HG03469 (cell line): ENCODE measurements around the gene SLC7A6.

ENCODE experiments used
- ATAC-seq: cut with Tn5 transposase; IDR thresholded peaks from one replicate; pipeline ENCODE4 v1.9.1; 2021; ENCODE audit warnings: mild to moderate bottlenecking, moderate library complexity, moderate number of reproducible peaks; ENCODE audit not compliant: unreplicated experiment

SLC7A6 gene

GRCh38 chr16:68339214-68339613 lies 74.9 kb downstream of the SLC7A6 start:
- no peak for ATAC-seq

DNA sequence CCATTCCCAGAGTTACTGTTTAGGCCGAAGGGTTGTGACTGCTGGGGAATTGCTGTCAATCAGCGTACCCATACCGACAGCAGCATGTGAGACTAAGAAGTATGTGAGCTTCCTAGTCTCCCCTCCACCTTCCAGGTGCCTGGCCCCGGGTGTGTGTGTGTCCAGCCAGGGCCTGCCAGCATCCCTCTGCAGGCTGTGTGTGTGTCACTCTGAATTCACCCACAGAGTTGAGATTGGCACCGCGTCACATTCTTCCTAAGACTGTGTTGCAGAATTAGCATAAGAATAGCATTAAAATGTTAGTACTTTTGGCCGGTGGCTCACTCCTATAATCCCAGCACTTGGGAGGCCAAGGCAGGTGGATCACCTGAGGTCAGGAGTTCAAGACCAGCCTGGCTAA lies 78.3 kb downstream of the SLC7A6 start:
- ATAC-seq: no peak

DNA sequence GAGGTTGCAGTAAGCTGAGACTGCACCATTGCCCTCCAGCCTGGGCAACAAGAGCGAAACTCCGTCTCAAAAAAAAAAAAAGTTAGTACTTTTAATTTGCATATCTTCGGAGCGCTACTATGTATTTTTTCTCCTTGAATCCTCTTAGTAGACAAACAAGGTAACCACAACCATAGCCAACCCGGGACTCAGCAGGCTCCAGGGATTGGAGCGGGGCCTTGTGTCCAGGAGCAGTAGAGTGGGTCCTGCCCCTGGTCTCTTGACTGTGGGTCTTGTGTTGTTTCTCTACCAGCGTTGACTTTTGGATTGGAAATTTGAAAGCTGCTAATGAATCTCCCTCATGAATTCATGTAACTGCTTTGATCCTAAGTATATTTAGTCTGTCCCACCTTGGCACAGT lies 78.8 kb downstream of the SLC7A6 start:
- no peak for ATAC-seq

DNA sequence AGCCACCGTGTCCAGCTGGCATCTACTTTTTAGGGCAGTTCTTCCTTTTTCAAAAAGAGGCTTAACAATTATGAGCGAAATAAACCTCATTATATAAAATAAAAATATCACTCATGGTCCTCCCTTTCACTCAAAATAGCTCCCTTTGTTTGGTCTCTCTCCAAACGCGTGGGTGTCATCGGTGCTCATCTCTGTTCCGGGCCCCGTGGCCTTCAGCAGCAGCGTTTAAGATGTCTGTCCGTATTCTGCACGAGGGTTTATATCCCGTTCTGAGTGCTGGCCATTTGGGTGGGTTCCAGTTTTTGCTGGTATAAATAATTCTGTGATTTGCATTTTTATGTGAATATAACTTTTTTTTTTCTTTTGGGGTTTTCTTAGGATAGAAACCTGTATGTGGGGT lies 79.9 kb downstream of the SLC7A6 start:
- ATAC-seq: no peak

DNA sequence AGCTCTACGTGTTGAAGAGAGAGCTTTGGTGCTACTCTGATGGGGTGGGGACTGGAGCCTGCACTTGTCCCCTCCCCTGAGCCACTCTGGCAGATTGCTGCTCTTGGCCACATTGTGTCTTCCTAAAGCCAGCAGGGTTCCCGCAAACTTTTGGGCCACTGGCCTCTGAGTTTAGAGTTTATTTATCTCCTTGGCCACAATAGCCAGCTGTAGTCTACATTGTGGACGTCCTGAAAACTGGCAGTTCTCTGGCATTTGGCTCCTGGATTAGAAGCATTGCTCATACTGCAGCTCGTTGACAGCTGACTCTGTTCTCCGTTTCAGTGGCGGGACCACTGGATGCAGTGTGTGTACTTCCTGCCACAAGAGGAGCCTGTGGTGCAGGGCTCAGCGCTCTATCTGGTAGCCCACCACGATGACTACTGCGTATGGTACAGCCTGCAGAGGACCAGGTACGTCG lies 81.1 kb downstream of the SLC7A6 start:
- no peak for ATAC-seq

- ATAC-seq: no peak
Observed at GRCh38 chr16:68345958-68346635, 81.8 kb downstream of the SLC7A6 start.

DNA sequence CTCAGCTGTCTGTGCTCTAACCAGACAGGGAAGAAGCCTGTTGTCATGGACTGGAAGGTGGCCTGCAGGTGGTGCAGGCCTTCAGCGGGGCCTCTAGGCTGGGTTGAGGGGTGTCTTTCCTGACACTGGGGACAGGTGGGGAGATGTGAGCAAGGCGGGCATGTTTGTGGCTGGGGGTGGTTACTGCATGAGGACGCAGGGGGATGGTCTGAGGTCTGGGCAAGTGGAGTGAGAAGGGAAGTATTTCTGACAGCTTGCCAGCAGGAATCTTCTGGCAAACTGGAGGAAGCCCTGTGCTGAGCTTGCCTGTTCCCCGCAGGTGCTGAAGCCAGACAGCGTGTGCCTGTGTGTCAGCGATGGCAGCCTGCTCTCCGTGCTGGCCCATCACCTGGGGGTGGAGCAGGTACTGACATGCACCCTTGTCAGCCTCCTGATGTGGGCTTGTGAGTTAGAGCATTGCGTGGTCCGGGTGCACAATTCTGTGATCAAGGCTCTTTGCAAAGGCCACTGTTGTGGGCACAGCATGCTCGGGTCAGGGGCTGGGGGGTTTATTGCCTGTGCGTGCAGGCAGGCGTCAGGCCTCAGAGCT lies 82.7 kb downstream of the SLC7A6 start:
- no peak for ATAC-seq

- ATAC-seq: no peak
Observed at GRCh38 chr16:68347605-68348004, 83.3 kb downstream of the SLC7A6 start.

DNA sequence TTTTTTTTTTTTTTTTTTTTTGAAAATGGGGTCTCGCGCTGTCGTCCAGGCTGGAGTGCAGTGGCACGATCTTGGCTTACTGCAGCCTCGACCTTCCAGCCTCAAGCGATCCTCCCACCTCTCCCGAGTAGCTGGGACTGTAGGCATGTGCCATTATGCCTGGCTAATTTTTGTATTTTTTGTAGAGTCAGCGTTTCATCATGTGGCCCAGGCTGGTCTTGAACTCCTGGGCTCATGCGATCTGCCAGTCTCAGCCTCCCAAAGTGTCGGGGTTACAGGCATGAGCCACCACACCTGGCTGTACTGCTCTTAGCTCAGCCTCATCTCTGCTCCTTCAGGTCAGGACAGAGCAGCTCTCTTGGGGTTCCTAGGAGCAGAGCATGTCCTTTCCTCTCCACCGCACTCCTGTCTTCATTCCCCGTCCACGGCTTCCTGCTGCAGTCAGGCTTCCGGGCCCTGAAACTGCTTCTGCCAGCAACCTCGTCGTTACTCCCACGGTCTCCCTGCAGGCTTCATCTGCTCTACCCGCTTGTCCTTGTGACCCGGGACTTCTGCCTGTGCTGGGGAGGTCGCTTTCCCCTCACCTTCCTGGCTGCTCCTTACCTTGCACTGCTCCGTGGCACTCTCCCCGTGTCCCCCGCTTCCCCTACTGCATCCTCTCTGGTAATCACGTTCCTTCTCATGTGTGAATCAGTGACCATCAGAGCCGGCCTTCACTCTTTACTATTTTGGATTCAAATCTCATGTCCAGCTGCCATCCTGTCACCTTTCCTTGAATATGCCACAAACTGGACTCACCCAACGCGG lies 84.5 kb downstream of the SLC7A6 start:
- no peak for ATAC-seq

- ATAC-seq: no peak
Observed at GRCh38 chr16:68349838-68350410, 85.6 kb downstream of the SLC7A6 start.

GRCh38 chr16:68350813-68351350 lies 86.6 kb downstream of the SLC7A6 start:
- ATAC-seq: no peak
